Inflammatory macrophage (primary cell): ENCODE measurements around the gene PLAGL1.

ENCODE experiments used
- DNase-seq, 2 donors: peaks; one replicate each; pipeline ENCODE4 v3.0.0-alpha.2; 2020 to 2022

PLAGL1 gene

DNA sequence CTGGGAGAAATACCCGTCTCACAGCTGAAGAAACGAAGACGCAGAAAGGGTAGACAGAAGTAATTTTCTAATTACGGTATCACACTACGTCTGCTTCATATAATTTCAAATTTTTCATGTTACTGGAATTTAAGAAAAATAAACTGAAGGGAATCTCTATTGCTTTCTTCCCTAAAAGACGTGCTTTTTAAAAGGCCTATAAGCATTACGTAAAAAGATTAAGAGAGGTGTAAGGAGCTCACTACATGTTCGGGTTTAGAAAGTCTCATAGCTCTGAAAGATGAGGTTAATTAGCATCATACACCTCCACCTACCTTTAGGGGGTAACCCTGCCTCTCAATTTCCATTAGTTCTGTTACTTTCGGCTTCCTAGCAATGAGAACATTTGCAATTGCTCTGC, 787 bp upstream of the PLAGL1 start:
- DNase-seq = no peak

DNA sequence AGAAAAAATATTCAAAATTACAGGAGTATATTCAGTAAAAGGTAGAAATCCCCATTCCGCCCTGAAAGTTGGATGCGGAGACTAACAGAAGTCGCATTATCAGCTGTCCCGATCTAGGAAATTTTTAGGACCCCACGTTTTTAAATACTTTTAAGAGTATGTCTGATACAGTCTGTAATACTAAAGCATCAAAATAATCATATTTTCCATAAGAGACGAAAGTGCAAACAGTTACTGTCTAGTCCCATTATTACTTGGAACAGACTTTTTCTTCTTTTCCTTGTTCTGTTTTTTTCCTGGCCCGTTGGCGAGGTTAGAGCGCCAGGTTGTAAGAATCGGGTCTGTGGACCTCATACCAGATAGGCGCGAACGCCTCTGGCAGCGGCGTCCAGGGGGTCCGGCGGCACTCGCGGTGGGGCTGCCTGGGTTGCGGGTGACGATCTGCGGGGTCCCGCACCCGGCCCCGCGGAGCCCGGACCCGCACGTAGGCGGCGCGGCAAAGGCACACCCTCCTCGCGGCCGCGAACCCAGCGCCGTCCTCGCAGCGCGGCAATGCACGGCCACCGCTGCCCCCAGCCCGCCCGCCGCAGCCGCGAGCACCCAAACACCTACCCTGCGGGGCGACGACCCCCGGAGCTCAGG, 460 bp downstream of the PLAGL1 start:
- no peak for DNase-seq

DNA sequence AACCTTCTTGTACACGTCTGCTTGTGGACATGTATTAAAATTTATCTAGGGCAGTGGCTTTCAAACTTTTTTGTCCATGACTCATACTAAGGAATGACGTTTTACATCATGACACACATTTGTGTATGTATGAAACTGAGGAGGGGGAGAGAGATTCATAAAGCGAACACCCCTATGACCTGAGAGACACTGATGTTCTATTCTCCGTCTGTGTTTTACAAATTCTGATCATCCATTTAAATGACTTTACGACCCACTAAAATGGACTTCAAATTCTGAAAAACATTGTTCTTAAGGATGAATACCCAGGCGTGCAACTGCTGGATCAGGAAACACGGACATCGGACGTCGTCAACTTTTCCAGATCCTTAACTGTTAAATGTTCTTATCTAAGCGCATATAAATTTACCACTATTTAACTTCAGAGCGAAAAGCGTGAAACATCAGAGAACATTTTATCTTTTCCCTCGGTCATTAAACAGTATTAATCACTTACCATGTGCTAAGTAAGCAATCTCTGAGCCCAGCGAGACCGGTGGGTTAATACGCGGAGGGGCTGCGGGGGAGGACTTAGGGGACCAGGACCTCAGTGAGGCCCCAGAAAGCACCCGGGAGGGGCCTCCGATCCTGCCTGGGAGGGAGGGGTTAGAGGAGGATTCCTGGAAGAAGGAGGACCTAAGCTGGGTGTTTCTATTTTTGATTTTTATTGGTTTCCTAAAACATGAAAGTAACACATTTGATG, 1.2 kb downstream of the PLAGL1 start:
- no peak for DNase-seq

DNA sequence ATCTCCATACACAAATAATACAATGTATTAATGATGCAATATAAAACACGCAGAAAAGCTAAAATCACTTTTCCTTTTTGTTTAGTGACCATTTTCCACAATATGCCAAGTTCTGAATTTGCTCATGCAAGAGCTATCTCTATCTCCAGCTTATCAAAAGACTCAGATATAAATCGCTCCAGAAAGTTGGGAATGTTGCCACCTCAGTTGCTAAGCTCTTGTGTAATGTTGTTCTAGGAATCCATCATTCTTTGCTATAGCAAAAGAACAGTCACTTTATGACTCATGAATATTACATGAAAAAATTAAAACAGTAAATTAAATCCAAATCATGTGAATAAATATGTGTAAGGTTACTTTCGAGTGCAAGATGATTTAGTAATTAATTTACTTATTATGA, 8.7 kb downstream of the PLAGL1 start:
- no peak for DNase-seq

DNA sequence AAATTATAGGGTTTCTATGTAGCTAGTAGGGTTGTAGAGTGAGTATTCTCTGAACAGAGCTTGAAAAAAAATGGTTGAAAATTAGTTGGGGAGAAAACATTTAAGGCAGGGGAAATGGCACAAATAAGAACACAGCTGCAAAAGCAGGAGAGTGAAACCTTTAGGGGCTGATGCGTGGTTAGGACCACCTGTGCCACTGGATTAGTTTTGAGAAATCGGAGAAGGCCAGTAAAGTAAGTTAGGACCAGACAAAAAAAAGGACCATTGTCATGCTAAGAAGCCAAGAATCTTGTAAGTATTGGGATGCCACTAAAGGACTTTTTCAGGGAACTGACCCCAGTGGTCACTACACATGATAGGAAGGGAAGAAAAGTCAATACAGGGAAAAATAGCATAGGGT, 9.4 kb downstream of the PLAGL1 start:
- DNase-seq = no peak

DNA sequence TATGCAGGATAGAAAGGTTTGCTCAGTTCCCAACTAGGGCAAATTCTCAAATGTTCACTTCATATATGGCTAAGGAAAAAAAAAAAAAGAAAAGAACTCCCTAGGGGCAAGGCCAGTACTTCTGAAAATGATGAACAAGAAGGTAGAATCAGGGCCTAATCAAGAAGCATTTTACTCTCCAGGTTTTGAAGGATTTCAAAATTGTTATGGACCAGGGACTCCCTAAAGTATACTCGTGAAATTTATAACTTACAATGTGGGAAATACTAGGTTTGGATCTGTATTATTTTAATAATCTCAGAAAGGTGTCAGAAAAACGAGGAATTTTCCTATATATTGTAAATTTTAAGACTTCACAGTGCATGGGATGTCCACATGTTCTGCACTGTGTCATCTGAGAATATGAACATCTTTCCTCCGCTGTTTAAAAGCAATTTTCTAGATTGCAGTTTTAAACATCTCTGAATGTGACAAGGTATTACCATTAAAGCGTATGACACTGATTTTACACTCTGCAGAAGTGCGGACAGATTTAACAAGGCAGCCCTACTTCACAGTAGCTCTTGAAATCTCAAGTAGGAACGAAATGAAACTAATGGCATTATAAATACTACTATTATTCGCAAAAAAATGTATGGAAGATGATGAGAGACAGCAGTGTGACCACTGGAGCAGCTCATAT, 14.0 kb downstream of the PLAGL1 start:
- no peak for DNase-seq

DNA sequence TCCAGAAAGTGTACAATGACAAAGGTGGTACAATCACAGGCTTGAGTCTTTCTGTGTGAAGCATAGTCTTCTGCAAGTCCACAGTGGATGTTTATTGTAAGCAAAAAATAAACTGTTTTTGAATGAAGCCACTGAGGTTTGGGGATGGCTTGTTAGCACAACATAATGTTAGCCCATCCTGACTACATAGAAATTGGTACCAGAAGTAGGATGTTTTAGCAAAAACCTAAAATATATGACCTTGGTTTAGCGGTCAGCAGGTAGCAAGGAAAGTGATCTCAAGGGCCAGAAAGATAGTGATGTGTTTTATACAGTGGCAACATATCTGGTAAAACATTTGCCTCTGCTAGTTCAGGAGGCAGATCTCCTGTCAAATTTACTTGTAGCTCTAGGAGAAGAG, 15.8 kb downstream of the PLAGL1 start:
- DNase-seq = no peak

DNA sequence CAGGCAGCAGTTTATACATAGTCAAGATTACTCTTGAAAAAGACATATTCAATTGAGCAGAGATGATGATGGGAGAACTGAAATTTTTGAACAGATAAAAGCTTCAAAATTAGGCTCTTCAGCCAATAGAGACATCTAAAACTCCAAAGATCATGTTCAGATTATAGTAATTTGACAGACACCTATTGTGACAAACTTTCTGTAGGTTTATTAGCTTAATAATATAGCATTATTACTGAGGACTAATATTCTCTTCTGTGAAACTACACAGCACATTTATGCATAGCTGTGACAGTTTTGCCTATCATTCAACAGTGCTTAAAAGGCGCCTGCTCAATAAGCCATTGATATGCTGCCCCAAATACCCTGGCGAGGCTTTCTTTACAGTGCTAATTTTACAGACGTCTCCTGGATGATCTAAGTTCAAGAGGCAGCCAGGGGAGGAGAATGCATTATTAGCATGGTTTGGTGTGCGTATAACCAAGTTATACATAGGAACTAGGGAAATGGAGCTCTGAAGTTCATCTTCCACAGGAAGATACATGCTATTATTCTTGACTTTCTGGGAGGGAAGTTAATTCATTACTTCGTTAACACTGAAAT, 21.5 kb downstream of the PLAGL1 start:
- DNase-seq = no peak

DNA sequence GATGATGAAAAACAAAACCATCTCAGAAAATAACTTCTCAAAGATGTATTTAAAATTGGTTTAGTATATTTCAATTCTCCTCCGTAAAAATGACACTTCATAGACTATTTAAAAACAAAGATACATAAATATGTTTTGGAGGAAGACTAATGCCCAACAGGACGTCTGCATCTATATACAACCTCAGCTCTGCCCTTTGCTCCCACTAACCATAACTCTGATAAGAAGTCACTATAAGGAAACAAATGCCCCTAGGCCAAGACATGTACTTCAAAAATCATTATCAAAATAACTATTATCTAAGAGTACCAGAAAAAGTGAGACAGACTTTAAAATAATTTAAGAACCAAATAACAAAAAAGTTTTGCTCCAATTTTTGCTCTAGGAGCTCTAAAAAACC, 23.4 kb downstream of the PLAGL1 start:
- DNase-seq = no peak

DNA sequence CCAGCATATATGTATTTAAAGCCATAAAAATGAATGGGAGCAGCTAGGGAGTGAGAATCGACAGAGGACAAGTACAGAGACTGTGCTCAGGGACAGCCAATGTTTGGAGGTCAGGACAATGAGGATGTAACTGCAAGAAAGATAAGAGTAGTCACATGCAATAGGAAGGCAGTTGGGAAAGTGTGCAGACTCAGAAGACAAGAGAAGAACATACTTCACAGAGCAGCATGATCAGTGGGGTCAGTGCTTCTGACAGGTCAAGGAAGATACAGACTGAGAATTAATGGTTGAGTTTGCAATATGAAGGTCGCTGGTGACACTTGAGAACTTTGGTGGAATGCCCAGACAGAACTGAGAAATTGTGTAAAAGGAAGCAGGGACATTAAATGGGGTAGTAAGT, 25.1 kb downstream of the PLAGL1 start:
- DNase-seq = no peak

DNA sequence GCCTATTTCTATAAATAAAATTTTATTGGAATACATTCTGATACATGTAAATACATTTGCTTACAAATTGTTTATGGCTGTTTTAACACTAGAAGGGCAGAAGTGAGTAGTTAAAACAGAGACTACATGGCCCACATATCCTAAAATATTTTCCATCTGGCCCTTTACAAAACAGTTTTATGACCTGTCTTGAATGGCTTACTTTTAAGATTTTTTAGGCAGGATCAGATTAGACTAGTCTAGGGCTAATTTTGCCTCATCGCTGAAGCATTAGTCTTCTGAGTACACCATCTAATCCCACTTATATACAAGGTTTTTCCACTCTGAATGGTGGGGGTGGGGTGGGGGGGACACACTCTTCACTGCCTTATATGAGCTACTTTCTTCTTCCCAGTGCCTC, 27.1 kb downstream of the PLAGL1 start:
- no peak for DNase-seq

DNA sequence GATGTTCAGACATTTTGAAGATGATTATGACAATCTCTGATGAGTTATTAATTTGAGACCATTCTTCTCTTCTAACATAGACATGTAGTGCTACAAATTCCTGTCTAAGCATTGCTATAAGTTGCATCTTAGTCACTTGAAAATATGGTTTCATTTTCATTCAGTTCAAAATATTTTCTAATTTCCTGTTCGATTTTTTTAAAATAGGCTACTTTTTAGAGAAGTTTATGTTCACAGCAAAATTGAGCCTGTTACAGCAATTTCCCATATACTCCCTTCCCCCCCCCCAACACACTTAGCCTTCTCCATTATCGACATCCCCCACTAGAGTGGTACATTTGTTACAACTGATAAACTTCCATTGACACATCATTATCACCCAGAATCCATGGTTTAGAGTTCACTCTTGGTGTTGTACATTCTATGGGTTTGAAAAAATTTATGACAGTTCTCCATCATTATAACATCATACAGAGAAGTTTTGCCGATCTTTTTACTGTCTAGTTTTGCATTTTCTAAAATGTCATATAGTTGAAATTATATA, 31.2 kb downstream of the PLAGL1 start:
- DNase-seq = no peak

DNA sequence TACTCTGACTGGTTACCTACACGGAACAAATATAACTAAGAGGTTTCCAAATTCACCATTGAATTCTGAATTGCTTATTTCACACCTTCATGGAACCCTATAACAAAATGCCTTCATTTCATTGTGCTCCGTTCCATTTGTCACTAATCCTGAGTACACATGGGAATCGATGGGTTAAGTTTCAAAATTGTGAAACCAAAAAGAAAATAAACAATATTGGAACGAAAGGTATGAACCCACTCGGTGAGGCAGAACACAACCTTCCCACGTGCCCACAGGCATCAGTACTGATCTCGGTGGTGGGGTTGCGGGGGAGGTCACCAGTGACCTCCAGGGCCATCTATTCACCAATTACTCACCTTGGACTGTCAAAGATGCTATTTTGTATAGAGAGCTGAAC, 34.0 kb downstream of the PLAGL1 start:
- DNase-seq = no peak

DNA sequence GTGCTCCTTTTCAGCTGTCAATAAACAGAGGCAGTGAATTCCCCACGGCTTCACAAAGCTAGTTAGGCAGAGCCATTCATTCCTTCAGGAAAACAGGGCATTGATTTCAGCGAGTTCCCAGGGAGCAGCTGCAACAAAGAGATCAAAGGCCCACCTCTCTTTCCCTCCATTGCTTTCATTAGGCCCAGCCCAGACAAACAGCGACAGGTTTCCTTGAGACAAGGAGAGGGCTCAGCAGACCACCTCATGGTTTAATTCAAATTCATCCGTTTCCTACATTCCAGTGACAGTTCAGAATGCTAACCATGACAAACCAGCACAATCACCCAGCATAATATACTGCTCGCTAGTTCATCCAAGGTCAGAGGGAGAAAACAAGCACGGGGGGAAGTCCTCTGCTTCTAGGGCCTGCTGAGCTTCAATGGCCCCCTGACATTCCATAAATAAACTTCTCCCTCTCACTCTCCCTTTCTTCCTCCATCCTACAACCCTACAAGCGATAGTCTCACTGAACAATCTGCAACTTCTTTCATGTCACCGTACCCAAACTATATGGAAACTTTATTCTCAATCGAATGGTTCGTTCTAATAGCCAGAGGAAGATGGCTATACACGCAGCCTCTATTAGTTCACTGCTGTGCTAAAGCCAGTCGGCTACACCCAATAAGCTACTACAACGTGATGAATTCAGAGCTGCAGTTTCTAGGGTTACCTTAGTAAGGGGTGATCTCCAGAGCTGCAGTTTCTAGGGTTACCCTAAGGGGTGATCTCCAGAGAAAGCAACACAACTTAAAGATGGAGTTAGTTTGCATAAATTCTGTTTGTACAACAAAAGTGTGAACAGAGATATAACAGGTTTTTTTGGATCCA, 34.7 kb downstream of the PLAGL1 start:
- DNase-seq = no peak

DNA sequence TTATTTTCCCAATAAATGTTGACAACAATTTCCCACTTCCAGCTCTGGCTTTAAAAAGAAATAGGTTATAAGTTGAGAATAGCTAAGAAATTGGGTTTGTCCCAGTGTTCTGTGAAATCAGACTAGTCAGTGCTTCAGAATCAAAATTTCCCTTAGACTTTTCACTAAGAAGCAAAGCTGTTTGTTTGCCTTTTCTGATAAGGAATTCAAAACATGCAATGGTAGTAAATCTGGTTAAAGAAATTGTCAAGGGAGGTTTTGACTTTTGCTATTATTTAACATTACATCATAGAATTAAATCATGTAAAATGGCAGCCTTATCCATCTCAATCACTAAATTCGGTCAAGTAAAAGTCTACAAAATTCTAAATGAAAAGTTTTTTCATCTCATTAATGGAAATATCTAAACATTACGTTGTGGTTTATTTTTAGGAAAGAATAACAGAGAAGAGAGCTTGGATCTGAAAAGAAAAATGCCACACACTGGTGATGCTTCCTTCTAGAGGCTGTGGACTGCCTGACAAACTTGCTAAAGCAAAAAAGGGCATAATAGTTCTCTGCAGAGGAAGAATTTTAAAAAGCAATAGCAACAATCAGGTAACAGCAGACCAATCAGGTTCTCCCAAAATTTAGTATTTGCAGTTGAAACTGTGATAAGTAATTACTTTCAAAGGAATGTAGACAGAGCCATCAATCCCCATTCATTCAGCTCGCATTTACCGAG, 36.4 kb downstream of the PLAGL1 start:
- DNase-seq = no peak

DNA sequence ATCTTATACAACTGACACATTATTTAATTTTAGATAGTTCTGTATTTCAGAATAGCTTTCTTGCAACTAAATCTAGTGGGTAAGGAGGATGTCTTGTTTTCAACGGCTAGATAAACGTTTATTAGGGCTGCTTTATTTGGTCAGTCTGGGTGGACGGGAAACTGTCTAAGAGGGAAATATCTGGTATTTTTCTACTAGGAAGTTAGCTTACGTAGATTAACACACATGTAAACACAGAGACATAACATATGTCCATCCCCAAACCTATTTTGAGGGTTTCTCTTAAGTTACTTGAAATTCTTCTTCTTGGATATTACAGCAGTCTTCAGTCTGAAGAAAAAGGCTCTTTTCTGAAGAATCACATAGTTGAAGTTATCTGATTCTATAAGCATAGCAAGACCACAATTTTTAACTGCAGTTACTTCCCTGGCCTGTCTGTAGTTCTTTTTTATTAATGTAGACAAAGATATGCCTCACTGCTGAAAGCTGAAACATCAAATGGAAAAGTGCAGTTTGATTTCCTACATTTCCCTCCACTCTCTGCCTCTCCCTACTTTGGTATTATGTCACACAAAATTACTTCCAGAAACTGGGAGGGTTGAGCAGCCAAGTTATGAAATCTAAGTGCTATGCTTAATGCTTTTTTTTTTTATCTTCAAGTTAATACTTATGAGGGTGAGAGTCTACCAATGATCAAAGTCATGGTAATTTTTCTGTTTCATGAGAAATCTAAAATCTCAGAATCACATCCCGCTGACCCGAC, 37.4 kb downstream of the PLAGL1 start:
- no peak for DNase-seq

DNA sequence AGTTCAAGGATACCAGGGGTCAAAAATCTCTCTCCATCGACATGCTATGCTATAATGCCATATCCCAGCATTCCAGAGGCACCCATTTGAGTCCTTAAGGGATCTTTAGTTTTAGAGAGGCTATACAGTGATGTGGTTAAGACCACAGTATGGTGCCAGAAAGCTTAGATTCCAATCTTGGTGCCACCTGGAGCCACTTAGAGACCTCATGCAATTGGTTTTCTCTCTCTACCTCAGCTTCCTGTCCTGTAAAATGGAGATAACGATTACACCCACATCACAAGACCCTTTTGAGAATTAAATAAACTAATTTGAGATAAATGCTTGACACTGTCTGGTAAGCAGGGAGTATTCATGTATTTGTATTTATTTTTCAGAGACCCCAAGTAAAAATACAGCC, 39.0 kb downstream of the PLAGL1 start:
- no peak for DNase-seq

DNA sequence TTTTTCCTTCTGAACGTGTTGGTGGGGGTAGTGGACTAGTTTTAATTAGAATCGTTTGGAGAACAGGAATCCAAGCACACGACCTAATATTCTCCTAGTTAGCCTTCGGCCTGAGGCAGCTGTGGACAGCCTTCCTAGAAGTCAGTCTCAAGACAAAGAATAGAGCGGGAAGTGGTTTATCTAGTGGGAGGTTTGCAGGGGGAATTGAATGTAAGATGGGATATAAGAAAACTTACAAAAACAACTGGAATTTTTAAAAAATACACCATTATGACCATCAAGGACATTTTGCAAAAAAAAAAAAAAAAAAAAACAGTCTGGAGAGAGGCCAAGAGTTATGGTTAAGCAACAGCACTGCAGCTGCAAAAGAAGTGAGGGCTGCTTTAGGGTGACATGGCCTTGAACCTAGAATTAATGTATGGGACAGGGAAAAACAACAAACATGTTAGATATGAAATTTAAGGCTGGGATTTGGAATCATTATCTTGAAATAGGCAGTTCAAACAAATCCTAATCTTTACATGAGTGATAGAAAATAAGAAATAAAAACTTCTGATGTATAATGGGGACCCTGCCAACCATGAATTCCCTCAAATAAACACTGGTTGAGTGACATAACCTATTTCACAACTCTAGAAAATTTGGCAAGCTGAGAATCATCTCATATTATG, 40.2 kb downstream of the PLAGL1 start:
- peak in 1 of 2 donors; percentile 12 for DNase-seq

DNA sequence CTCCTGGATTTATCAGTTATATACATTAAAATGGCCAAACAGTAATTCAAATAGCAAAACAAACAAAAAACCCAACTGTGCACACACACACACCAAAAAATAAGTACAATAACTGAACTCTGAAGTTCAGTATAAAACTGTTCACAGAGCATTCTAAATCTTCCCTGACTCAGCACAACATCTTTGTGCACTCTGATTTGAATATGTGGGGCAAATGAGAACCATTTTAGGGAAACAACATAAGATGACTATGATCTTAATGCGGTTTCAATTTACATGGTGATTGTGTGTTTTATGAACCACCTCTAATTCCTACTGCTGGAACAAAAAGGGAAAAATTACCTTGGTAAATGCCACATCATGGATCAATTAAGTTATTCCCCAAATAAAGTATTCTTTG, 41.7 kb downstream of the PLAGL1 start:
- DNase-seq = peak; percentile 18 to 53

DNA sequence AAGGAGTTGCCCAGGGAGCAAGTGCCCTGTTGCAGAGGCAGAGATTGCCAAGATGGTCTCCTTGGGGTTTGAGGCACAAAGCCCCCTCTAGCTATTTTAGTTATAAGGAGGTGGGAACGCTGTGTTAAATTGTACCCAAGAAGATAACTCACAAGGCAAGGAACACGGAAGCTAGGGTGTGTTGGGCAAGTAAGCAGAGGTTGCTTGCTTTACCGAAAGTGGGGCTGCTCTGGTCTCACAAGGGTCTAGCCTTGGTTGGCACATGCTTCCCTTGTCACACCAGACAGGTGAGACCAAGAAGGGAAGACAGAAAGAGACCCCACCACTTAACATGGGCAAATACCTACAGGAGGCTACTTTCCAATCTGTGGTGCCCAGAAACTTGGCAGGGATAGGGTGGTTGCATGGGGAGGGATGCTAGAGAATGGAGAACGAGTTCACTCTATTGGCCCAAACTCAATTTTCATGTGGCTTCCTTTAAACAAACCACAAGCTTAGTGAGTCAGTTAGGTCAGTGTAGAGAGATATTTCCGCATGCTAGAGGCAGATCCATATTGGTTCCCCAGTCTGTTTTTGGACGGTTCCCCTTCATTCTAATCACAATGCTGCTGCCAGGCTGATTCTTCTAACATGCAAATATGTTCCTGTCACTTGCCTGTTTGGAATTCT, 42.4 kb downstream of the PLAGL1 start:
- peak; percentile 67 to 76 for DNase-seq
